ENCODE measurements around the gene TRIM15. TPM values are rescaled to one million over a fixed set of nuclear protein-coding genes. Genes with fewer than 3 reads are reported as not detected.

The TRIM15 gene
- total RNA-seq, 1 experiment from 2014 or later = 11.8 TPM

DNA sequence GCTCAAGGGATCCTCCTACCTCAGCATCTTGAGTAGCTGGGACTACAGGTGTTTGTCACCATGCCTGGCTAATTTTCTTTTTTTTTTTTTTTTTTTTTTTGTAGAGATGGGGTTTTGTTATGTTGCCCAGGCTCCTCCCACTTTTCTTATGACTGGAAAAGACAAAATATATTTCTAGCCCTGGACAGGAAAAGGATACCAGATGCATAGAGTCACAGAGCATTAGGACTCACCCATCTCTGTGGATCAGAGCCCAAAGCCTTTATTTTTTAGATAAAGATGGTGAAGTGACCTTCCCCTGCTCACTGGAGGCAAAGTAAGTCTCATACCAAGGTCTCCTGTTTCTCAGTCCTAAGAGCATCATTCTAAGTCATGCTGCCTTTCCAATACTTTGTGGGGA is 5.8 kb upstream of the TRIM15 start:
- Mint-ChIP-seq H3K9me3 (ENCODE audit: low read depth, unreplicated experiment) (no peaks in the 10 kb centered on the region), H3K4me1 (ENCODE audit: low read depth, unreplicated experiment) (peaks cover 47% of the 10 kb centered on the region)

GRCh38 chr6:30157999-30158398 is 5.3 kb upstream of the TRIM15 start:
- no peak overlapping the region for H3K27ac Mint-ChIP-seq (ENCODE audit: unreplicated experiment)
- H3K36me3 Mint-ChIP-seq (ENCODE audit: insufficient read depth, unreplicated experiment) = peaks cover 7% of the 10 kb centered on the region
- CTCF ChIA-PET = interaction anchor here (1.0 kb wide), 1 partner anchor 10 kb away, joined by 3 read pairs; no protein-coding TSS in a partner anchor
- BruUV-seq (replicated peaks) = no TSS peak
- TF ChIP-seq, protein P1, sequence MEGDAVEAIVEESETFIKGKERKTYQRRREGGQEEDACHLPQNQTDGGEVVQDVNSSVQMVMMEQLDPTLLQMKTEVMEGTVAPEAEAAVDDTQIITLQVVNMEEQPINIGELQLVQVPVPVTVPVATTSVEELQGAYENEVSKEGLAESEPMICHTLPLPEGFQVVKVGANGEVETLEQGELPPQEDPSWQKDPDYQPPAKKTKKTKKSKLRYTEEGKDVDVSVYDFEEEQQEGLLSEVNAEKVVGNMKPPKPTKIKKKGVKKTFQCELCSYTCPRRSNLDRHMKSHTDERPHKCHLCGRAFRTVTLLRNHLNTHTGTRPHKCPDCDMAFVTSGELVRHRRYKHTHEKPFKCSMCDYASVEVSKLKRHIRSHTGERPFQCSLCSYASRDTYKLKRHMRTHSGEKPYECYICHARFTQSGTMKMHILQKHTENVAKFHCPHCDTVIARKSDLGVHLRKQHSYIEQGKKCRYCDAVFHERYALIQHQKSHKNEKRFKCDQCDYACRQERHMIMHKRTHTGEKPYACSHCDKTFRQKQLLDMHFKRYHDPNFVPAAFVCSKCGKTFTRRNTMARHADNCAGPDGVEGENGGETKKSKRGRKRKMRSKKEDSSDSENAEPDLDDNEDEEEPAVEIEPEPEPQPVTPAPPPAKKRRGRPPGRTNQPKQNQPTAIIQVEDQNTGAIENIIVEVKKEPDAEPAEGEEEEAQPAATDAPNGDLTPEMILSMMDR (IDR thresholded peaks at IDR 0.05; ENCODE audit: unreplicated experiment) = no peak
- no peak overlapping the region for H3K4me3 Mint-ChIP-seq (ENCODE audit: low read depth, unreplicated experiment)
- DNase-seq = no peak
- no peaks in the 10 kb centered on the region for H3K9me3 Mint-ChIP-seq (ENCODE audit: low read depth, unreplicated experiment)
- intact Hi-C loops (cut with micrococcal nuclease; ENCODE audit: unreplicated experiment) = no loop called here
- peaks cover 46% of the 10 kb centered on the region for H3K4me1 Mint-ChIP-seq (ENCODE audit: low read depth, unreplicated experiment)
- no peaks in the 10 kb centered on the region for H3K27me3 Mint-ChIP-seq (ENCODE audit: unreplicated experiment)

More for the DNA sequence above, 5.8 kb upstream of the TRIM15 start:
- Mint-ChIP-seq H3K4me3 (ENCODE audit: low read depth, unreplicated experiment) (no peak overlapping the region), H3K27ac (ENCODE audit: unreplicated experiment) (no peak overlapping the region), H3K36me3 (ENCODE audit: insufficient read depth, unreplicated experiment) (peaks cover 6% of the 10 kb centered on the region), H3K27me3 (ENCODE audit: unreplicated experiment) (no peaks in the 10 kb centered on the region)
- TF ChIP-seq, protein P1 (IDR thresholded peaks at IDR 0.05; ENCODE audit: unreplicated experiment) = no peak
- no TSS peak for BruUV-seq (replicated peaks)
- DNase-seq = no peak
- CTCF ChIA-PET = interaction anchor here (0.7 kb wide), 1 partner anchor 80 kb away, joined by 3 read pairs; no protein-coding TSS in a partner anchor
- intact Hi-C loops (cut with micrococcal nuclease; ENCODE audit: unreplicated experiment) = no loop called here

DNA sequence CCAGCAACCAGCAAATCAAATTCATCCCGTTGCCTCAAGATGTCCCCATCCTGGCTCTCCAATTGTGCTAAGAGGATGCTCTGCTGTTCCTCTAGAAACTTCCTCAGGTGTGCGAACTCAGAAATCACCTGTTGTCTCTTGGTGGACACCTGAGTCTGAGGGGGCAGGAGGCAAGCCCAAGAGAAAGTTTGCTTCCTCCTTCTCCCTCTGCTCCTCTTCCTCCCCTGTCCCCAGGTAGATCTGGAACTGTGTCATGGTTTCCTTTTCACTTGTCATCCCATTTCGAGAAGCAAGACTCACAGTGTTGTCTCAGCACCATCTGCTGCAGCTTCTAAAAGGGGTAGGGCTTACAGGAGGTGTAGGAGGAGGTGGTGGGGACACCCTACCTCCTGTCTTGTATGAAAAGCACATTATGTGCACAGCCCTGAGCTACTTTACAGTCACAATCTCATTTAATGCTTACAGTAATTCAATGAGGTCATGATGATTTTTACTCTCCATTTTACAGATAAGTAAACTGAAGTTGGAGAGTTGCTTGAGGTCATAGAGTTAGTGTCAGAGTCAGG is 4.8 kb upstream of the TRIM15 start:
- Mint-ChIP-seq H3K9me3 (ENCODE audit: low read depth, unreplicated experiment) (no peaks in the 10 kb centered on the region), H3K36me3 (ENCODE audit: insufficient read depth, unreplicated experiment) (peaks cover 13% of the 10 kb centered on the region), H3K4me1 (ENCODE audit: low read depth, unreplicated experiment) (peaks cover 40% of the 10 kb centered on the region), H3K27me3 (ENCODE audit: unreplicated experiment) (no peaks in the 10 kb centered on the region), H3K4me3 (ENCODE audit: low read depth, unreplicated experiment) (no peak overlapping the region), H3K27ac (ENCODE audit: unreplicated experiment) (no peak overlapping the region)
- TF ChIP-seq, protein P1 (IDR thresholded peaks at IDR 0.05; ENCODE audit: unreplicated experiment) = no peak
- CTCF ChIA-PET = interaction anchor here (1.0 kb wide), 1 partner anchor 10 kb away, joined by 3 read pairs; no protein-coding TSS in a partner anchor
- no peak for DNase-seq
- intact Hi-C loops (cut with micrococcal nuclease; ENCODE audit: unreplicated experiment) = no loop called here
- BruUV-seq (replicated peaks) = no TSS peak

- H3K4me3 Mint-ChIP-seq (ENCODE audit: low read depth, unreplicated experiment) = no peak overlapping the region
- H3K27me3 Mint-ChIP-seq (ENCODE audit: unreplicated experiment) = no peaks in the 10 kb centered on the region
- H3K4me1 Mint-ChIP-seq (ENCODE audit: low read depth, unreplicated experiment) = peaks cover 36% of the 10 kb centered on the region
- no peaks in the 10 kb centered on the region for H3K9me3 Mint-ChIP-seq (ENCODE audit: low read depth, unreplicated experiment)
- intact Hi-C loops (cut with micrococcal nuclease; ENCODE audit: unreplicated experiment) = no loop called here
- no peak overlapping the region for H3K27ac Mint-ChIP-seq (ENCODE audit: unreplicated experiment)
- DNase-seq = no peak
- peaks cover 22% of the 10 kb centered on the region for H3K36me3 Mint-ChIP-seq (ENCODE audit: insufficient read depth, unreplicated experiment)
- TF ChIP-seq, protein P1 (IDR thresholded peaks at IDR 0.05; ENCODE audit: unreplicated experiment) = no peak
- BruUV-seq (replicated peaks) = no TSS peak
- CTCF ChIA-PET = no interaction called here
Observed at GRCh38 chr6:30160008-30160784, 3.1 kb upstream of the TRIM15 start.

Measured in Calu3 (cell line).